Measurements from ENCODE around the gene CDHR1.

CDHR1 gene

DNA sequence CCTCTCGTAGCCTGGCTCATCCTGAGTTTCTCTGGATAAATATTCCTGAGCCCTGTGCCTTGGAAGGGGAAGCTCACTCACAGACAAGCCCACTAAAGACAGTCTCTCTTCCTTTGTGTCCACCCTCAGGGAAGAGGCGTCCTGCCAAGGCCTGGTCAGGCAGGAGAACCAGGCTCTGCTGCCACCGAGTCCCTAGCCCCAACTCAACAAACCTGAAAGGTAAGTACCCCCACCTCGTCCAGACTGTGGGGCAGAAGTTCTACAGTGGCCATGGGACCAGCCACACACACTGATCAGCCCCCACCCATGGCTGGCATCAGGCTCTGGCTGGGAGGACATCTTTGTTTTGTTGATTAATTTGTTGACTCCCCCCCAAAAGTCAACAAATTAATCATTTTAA is 18.0 kb upstream of the CDHR1 start:
- H3K27me3 ChIP-seq (ENCODE audit: low read depth, low read length) = no peaks in the 10 kb centered on the region

DNA sequence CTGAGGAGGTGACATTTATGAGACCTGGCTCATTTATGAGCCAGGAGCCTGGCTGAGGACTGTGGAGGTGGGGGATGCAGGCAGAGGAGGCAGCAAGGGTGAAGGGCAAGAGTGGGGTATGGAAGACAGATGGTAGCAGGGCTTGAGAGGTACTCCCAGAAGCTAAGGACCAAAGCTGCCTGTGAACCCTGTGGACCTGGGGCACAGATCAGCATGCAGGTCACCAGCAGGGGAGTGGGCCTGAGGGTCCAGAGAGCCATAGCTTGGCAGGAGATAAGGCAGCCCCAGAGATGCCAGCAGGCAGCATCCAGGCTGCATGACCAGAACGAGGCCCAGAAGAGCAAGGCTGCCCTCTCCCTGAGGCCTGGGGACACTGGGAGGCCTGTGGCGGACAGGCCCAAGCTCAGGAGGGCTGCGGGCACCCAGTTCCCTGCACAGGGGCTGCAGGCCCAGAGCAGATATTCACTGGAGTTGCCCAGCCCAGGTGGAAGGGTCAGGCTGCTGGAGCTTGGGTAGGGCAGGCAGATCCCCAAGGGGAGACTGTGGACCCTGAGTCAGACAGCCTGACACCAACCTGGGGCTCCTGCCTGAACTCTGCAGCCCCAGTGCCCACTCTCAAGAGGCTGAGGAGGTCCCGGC is 17.4 kb upstream of the CDHR1 start:
- Histone ChIP-seq H3K36me3 (replicated peaks; ENCODE audit: low read depth, low read length) (no peaks in the 10 kb centered on the region), H3K4me3 (ENCODE audit: low read length) (no peak overlapping the region), H3K9ac (ENCODE audit: low read length) (no peak overlapping the region), H2AFZ (ENCODE audit: low read depth, low read length) (no peak overlapping the region), H3K4me2 (ENCODE audit: low read length) (no peak overlapping the region), H3K9me3 (ENCODE audit: insufficient read depth, low read length) (no peaks in the 10 kb centered on the region), H3K4me1 (ENCODE audit: low read length) (peaks cover 45% of the 10 kb centered on the region), H3K27ac (ENCODE audit: low read length) (no peak overlapping the region), H3K27me3 (ENCODE audit: low read depth, low read length) (no peaks in the 10 kb centered on the region), H4K20me1 (ENCODE audit: insufficient read depth, low read length) (no peaks in the 10 kb centered on the region), H3K79me2 (ENCODE audit: low read length) (peaks cover 12% of the 10 kb centered on the region)
- TF ChIP-seq CTCF (IDR thresholded peaks at IDR 0.05; ENCODE audit: low read depth, low read length) = no peak
- no peak for TF ChIP-seq EZH2phosphoT487 (IDR thresholded peaks at IDR 0.05; ENCODE audit: low read depth)

More for the DNA sequence above, 18.0 kb upstream of the CDHR1 start:
- Histone ChIP-seq H3K4me1 (ENCODE audit: low read length) (peaks cover 45% of the 10 kb centered on the region), H3K4me2 (ENCODE audit: low read length) (no peak overlapping the region), H3K27ac (ENCODE audit: low read length) (no peak overlapping the region), H3K4me3 (ENCODE audit: low read length) (no peak overlapping the region), H3K9me3 (ENCODE audit: insufficient read depth, low read length) (no peaks in the 10 kb centered on the region), H4K20me1 (ENCODE audit: insufficient read depth, low read length) (no peaks in the 10 kb centered on the region), H2AFZ (ENCODE audit: low read depth, low read length) (no peak overlapping the region), H3K79me2 (ENCODE audit: low read length) (peaks cover 18% of the 10 kb centered on the region), H3K36me3 (replicated peaks; ENCODE audit: low read depth, low read length) (no peaks in the 10 kb centered on the region), H3K9ac (ENCODE audit: low read length) (no peak overlapping the region)
- TF ChIP-seq CTCF (IDR thresholded peaks at IDR 0.05; ENCODE audit: low read depth, low read length) (no peak), EZH2phosphoT487 (IDR thresholded peaks at IDR 0.05; ENCODE audit: low read depth) (no peak)

DNA sequence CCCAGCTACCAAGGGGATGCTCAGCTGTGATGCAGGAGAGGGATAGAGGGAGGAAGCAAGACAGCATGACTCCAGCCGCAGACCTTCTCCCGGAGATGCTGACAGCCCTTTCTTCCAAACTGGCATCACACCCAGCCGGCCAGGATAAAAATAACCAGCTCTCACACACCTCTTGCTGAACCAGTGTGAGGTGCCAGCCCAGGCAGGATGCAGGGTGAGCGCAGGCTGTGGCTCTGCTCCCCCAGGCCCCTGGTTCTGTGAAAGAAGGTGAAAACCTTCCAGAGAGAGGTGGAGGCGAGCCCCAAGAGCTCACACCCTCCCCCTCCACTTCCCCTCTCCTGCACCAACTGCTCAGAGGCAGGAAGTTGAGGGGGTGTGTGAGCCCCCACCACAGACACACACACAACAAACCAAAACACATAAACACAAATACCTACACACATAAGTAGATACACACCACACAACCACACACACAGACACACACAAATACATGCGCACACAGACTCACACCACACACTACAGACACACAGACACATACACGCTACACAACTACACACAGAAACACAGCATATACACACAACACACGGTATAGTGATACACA is 16.7 kb upstream of the CDHR1 start:
- Histone ChIP-seq H3K9me3 (ENCODE audit: insufficient read depth, low read length) (no peaks in the 10 kb centered on the region), H3K79me2 (ENCODE audit: low read length) (peaks cover 8% of the 10 kb centered on the region), H3K36me3 (replicated peaks; ENCODE audit: low read depth, low read length) (no peaks in the 10 kb centered on the region), H3K27ac (ENCODE audit: low read length) (peak overlapping the region; percentile 26), H3K4me2 (ENCODE audit: low read length) (peak overlapping the region; percentile 23), H4K20me1 (ENCODE audit: insufficient read depth, low read length) (no peaks in the 10 kb centered on the region), H3K9ac (ENCODE audit: low read length) (peak overlapping the region; percentile 28; the same call in 1 of the 2 replicates), H3K4me1 (ENCODE audit: low read length) (peaks cover 40% of the 10 kb centered on the region), H3K4me3 (ENCODE audit: low read length) (no peak overlapping the region), H3K27me3 (ENCODE audit: low read depth, low read length) (no peaks in the 10 kb centered on the region), H2AFZ (ENCODE audit: low read depth, low read length) (peak overlapping the region; percentile 54; the same call in 1 of the 2 replicates)
- TF ChIP-seq EZH2phosphoT487 (IDR thresholded peaks at IDR 0.05; ENCODE audit: low read depth) (no peak), CTCF (IDR thresholded peaks at IDR 0.05; ENCODE audit: low read depth, low read length) (no peak)

- peaks cover 3% of the 10 kb centered on the region; the same call in 1 of the 2 replicates for H3K79me2 ChIP-seq (ENCODE audit: low read length)
- H3K4me1 ChIP-seq (ENCODE audit: low read length) = peaks cover 35% of the 10 kb centered on the region
- no peaks in the 10 kb centered on the region for H3K9me3 ChIP-seq (ENCODE audit: insufficient read depth, low read length)
- H3K27ac ChIP-seq (ENCODE audit: low read length) = peak overlapping the region; percentile 26; the same call in 1 of the 2 replicates
- no peak overlapping the region for H2AFZ ChIP-seq (ENCODE audit: low read depth, low read length)
- no peak overlapping the region for H3K4me3 ChIP-seq (ENCODE audit: low read length)
- no peaks in the 10 kb centered on the region for H3K36me3 ChIP-seq (replicated peaks; ENCODE audit: low read depth, low read length)
- peak overlapping the region; percentile 23 for H3K4me2 ChIP-seq (ENCODE audit: low read length)
- TF ChIP-seq CTCF (IDR thresholded peaks at IDR 0.05; ENCODE audit: low read depth, low read length) (no peak), EZH2phosphoT487 (IDR thresholded peaks at IDR 0.05; ENCODE audit: low read depth) (no peak)
- H4K20me1 ChIP-seq (ENCODE audit: insufficient read depth, low read length) = no peaks in the 10 kb centered on the region
- no peaks in the 10 kb centered on the region for H3K27me3 ChIP-seq (ENCODE audit: low read depth, low read length)
- H3K9ac ChIP-seq (ENCODE audit: low read length) = peak overlapping the region; percentile 28; the same call in 1 of the 2 replicates
These were observed 16.2 kb upstream of the CDHR1 start for GRCh38 chr10:84178160-84178609.

All from OCI-LY3 (cell line).